HG02642 (cell line): ENCODE results near the gene GRID1.

ENCODE experiments used
- ATAC-seq: cut with Tn5 transposase; IDR thresholded peaks from one replicate; pipeline ENCODE4 v1.9.1; 2021; ENCODE audit warnings: mild to moderate bottlenecking; ENCODE audit not compliant: unreplicated experiment, poor library complexity

Gene GRID1

DNA sequence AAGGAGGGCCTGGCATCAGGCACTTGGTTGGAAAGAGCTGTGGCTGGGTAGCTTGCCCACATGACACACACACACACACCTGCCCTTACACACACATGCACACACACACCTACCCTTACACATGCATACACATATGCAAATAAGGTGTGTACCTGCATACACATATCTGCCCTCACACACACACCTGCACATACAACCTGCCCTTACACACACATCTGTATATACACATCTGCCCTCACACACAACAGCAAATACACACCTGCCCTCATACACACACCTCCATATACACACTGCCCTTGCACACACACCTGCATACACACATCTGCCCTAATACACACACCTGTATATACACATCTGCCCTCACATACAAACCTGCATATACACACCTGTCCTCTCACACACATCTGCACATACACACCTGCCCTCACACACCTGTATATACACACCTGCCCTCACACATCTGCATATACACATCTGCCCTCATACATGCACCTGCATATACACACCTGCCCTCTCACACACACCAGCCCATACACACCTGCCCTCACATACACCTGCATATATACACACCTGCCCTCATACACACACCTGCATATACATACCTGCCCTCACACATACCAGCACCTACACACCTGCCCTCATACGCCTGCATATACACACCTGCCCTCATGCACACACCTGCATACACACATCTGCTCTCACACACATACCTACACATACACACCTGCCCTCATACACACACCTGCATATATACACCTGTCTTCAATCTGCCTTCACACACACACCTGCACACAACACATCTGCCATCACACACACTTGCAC is 82.9 kb downstream of the GRID1 start:
- ATAC-seq = no peak

DNA sequence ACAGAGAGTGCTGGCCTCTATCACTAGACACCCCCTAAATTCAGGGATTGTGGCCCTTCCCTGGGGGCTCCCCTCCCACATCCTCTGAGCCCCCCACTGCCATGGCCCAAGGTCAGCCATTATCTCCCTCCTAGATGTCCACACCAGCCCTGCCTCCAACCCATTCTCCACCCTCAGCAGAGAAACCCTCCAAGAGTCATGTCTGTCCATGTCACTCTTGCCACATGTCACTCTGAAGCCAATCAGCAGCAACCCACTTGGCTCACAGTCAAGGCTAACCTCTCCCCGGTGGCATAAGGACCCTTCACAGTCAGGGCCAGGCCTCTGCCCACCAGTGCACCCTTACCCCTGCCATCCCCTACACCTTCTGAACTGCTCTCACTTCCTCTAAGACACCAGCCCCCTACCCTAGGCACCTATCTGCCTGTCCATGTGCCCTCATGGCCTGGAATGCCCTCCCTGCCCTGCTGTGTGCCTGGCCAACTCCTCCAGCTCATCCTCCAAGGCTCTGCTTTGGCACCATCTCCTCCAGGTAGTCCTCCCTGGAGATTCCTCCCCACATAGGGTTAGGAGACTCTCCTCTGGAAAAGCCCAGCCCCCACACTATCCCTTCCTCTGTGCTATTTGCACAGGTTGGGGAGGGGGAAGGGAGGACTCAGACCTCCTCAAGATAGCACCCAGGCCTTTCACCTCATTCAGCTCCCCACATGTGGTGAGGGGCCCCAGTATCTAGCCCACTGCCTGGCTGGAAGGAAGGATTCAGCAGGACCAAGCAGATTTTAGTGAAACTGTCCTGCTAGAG is 83.7 kb downstream of the GRID1 start:
- no peak for ATAC-seq

DNA sequence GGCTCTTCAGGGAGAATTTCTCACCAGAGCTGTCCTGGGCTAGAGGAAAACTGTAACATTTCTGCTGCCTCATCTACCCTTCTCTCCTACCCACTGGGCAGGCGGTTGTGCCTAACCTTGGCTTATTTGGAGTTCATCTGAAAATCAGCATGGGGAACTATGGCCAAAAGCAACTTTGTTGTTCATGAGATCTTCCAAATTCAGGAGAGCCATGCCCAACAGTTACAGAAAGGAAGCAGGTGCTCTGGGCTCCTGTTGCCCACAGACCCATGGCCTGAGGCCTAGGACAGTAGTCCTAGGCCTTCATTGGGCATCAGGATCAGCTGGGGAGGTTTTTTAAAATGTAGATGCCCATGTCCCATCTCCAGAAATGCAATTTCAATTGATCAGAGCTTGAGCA is 85.2 kb downstream of the GRID1 start:
- no peak for ATAC-seq

DNA sequence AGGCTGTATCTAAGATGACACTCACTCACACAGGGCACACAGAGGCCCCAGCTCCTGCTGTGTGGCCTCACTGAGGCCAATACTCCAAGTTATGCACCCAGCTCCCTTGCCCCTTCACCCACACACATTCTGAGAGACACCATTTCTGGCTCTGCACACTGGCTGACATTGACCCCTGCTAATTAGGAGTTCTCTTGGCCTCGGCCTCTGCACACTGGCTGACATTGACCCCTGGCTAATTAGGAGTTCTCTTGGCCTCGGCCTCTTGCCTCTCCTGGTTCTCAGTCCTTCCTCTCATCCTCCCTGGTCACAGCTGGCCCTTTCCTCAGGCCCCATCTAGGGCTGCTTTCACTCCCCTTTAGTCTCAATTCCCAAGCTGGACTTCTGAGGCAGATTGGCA is 97.3 kb downstream of the GRID1 start:
- no peak for ATAC-seq

DNA sequence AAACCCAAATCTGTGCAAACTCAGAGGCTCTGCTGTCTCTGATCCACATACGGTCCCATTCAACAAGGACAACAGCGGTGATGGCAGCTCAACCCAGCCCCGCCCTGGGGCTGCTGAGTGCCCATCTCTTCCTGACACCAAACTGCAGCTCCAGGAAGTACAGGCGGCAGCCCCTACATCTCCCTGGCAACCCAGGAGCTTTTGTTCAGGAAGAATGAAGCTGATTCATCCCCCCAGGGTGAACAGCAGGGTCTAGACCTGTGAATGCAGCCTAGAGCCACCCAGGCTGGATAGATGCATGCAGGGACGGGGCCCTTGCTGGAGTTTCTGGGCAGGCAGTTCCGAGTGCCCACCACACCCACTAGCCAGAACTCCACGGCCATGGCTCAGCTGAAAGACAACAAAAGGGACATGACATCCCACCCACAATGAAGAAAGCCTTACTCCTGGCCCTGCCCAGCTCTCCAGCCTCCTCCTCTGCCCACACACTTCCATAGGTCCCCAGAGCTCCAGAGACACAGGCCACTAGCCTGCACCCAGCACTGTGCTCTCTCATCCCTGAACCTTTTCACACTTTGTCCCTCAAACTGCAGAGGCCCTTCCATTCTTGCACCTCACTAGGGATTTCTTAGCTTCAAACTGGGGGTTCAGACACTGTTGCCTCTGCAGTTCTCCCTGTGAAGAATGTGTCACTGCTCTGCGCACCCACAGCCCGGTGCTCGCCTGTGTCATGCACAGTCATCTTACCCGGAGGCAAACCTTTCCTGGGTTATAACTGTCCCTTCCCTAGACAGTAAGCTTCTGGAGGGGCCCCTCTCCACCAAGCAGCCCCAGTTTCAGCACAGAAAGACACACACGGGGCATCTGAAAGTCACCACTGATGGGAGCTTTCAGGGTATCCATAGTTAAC is 99.1 kb downstream of the GRID1 start:
- no peak for ATAC-seq

DNA sequence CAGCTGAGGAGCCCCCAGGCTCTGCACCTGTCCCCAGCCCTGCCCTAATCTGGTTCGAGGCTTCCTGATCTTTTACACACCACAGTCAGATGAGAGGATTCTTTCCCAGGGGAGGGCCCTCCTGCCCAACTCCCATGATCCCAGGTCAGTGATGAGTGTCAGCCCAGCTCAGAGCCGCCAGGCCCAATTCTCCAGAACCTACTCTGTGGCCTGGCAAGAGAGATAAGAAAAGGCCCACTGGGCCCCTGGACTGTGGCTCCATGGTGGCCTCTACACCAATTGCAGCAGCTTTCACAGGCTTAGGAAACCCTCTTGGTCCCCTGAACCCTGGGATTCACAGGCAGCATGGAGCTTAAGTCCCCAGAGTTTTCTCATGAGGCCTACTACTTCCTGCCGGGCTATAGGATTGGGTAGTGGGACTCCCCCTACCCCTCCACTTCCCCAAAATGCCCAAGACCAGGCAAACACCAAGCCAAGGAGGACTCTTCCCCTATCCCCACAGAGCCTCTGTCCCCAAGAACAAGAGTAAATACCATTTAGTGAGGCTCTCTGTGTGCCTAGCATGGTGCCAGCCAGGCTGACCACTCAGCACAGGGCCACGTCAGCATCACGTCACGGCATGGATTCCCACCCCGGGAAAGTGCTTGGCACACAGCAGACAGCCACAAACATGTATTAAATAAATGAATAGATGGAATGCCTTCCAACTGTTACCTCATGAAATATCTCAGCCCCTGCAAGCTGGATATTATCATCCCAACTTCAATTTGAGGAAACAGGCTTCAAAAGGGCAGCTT is 100.0 kb downstream of the GRID1 start:
- no peak for ATAC-seq

DNA sequence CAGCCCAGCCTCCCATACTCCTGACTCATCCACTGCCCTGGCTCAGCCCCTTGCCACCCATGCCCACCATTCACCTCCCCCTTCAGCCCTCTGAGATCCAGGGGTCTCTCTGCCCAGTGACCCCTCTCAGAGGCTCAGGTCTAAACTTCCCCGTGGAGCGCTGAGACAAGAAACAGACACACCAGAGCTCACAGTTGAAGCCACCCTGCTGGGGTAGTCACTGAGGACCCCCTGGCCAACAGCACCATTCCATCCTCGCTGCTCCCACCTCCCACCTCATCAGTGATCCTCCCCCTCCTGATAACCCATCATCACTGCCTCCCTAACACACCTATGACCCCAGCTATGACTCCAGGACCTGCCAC is 100.7 kb downstream of the GRID1 start:
- ATAC-seq = no peak

DNA sequence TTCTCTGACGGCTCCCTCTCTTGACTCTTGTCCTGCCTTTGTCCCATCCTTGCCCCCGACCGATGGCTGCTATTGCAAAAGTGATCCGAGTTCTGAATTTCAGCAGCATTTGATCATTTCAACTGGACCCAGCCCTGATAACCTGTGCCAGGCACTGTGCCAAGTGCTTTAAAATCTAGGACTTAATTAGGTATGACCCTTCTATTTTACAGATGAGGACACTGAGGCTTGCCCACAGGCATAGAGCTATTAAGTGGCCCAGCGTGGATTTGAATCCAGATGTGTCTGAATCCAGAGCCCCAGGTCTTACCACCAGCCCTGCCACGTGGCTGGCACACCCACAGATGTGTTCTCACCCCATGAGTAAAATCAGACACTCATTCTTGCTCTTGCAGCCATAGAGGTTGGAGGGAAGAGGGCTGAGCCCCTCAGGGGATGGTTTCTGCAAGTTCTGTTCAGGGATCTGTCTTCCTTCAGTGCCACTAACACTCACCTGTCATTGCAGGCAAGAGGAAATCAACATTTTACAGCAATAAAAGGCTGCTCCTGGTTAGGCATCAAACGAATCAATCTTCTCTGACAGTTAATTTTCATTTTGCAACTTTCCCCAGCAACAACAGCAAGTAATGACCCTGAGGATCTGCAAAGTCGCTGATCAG is 101.2 kb downstream of the GRID1 start:
- ATAC-seq = no peak

DNA sequence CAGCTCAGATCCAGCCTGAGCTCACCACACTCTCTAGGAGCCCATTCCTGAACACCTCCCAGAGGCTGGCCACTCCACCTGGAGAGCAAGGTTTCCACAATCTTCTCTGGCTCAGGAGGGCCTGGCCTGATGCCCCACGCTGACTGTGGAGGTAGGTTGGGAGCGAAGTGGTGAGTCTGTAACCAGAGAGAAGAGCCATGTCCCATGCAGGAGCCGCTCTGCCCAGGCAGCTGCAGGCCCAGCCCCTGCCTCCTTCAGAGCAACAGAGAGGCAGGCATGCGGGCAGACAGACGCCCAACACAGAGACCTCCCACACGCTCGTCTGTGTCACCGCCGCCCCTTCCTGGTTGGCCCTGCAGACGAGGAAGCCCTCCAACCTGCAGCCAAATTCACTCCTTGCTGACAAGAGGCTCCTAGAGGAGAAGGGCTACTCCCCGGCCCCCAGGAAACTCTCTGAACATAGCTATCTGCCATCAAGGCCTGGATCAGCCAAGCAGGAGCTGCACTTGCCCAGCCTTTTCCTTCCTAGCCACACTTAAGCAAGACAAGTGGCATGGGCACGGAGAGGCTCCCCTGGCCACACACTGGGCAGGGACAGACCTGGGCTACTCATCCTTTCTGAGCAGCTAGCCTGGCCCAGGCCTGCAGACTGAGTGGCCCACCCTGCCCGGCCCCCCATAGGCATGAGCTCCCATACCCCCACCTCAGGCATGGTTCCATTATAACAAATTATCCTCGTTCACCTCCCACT is 101.9 kb downstream of the GRID1 start:
- ATAC-seq = no peak

DNA sequence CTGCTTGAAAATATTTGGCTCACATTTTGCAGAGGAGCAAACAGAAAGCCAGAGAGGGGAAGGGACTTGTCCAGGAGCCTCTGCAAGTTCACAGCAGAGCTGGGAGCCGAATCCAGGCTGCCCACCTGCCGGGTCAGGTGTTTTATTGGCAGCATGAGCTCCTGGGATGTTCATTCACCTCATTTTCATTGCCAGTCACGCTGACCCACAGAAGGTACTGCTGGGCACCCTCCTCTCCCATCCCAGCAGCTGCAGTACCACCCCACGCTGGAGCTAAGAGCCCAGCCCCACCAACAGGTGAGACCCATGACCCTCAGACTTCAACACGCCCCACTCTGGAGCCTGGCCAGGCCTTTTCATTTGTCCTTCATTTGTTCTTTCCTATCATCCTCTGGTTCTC is 102.7 kb downstream of the GRID1 start:
- no peak for ATAC-seq

DNA sequence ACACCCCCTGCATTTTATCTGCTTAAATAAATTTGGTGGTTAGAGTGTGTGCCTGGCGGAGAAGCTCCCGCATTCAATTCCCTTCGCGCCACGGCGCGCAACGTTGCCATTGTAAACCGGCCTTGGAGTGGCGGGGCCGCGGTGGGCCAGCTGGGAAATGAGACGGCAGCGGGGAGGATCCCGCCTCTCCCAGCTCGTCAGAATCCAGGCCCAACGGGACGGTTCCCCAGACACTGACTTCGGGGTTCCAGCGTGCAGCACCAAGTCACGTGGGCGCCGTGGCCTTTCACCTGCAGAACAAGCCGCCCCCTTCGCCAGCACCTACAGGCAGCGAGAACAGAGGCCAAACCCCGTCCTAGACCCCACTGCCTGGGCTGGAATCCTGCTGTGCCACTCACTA is 103.4 kb downstream of the GRID1 start:
- no peak for ATAC-seq

DNA sequence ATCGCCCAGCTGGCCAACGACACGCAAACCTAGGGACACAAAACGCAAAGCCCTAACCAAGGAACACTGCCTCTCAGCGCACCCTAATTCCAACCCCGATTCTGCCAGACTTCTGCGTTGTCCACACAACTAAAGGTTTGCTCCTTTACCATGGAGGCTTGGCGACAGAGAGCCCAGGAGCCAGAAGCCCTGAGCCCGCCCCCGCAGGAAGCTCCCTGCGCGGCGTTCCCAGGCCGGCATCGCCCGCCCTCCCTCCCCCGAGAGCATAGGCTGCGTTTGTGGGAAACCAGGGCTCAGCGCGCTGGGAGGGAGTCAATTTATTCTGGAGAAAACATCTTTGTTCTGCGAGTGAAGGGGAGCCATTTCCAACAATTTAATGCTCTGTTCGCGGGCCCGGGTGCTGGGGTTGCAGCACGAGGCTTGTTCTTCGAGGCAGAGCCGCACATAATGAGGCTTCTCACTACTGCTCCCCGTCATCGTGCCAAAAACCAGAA is 103.9 kb downstream of the GRID1 start:
- ATAC-seq = no peak

DNA sequence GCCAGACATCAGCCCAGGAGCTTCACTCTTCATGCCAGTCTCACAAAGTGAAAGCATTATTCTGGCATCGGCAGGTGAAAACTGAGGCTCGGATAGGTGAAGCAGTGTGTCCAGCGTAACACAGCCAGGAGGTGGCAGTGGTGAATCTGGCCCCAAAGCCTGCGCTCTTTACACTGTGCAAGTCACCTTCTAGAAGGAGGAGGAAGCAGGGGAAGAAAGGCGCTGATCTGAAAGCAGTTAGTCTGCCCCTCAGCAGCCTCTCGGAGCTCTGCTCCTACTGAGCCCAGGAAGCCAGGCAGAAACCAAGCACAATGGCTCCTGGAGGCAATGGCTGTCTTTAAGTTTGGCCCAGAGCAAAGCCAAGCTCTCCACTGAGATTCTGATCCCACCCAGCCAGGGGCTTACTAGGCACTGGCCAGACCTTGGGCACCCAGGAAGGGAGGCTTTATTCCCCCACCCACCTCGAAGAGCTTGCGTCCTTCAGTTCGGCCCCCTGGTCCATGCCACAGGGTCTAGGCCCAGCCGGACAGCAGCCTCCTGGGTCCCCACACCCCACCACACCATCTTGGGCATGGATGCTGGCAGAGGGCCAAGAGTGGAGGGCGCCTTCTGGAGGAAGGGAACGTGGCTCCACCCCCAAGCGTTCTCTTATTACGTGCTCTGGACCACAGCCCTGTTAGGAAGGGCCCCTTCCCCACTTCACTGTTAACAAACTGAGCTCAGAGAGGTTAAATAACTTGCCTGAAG is 104.5 kb downstream of the GRID1 start:
- ATAC-seq = peak; percentile 64

DNA sequence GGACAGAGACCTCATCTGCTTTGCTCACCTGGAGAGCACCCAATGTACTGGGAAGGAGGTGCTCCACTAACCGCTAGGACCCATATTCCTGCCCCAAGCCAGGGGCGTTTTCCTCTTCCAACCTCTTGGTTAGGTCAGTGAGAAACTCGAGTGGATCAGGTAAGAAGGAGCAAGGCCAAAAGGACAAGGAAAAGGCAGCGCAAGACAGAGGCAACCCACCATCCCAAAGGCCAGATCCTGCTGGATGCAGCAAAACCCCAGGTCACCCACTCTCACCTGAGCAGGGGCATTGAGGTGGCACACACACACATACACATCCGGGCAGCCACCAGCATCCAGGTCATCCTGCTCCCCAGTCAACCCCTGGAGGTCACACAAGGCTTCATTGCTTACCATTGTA is 105.1 kb downstream of the GRID1 start:
- no peak for ATAC-seq

DNA sequence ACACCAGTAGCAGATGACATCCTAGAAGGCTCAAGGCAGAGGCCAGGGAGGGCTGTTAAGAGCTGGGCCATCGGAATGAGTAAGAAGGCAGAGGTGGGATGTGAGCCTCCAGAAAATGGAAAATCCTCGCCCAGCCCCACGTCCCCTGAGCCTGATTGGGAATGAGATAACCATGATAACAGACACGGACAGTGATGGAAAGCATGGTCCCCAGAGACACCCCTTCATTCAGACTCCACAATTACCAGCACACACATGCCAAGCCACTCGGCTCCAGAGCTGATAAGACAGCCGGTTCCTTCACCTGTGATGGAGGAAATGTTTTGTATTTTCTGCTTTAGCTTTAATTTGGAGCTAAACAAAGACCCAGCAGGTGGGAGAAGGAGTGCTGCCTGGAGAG is 106.0 kb downstream of the GRID1 start:
- ATAC-seq = no peak

DNA sequence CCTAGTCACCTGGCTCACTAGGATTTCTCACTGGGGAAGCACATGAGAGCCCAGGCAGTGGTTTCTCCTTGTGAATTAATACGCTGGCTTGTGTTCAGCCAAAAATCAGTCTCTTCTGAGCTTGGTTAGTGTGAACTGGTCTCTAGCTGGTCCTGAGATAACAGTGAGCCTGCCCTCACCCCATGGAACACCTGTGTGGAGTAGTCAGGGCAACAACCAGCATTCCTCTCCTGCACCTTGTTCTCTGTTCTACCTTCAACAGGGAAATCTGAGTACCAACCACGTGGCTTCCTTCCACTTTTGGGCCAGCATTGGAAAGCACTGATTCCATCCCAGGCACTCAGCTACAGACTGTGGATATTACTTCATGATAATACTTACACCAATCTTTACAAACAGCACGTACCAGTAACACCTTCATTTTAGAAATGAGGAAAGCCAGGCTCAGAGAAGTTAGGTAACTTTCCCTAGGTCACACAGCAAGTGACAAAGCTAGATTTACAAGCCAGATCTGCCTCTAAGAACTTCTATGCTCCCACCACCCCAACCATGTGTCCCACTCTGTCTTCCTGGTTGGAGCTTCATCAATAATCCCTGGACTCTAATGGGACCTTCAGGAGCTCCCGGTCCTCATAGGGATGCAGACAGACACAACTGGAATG is 106.6 kb downstream of the GRID1 start:
- ATAC-seq = no peak

DNA sequence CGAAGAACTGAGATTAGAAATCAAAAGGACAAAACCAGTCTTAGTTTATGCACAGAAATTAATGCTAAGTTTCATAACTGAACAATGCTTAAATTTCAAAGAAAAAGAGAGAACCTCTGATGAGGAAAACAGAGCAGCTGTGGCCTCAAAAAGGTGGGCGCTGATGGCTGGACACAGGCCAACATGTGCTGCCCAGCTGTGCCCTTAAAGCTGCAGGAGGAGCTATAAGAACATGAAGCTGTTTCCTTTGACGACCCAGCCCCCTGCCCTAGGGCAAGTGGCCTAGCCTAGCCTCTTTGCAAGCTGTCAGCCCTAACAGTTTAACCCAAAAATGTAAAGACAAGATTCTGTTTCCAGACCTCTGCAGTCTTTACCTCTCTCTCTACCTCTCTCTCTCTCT is 107.7 kb downstream of the GRID1 start:
- ATAC-seq = no peak
